Mammary epithelial cell (primary cell): ENCODE data around the gene OGFR.

Experiments used
- CTCF ChIP-seq, 2 donors: IDR thresholded peaks in 1 of 2; conservative IDR thresholded peaks in 1 of 2; 2 replicates each; pipeline ENCODE4 v1.5.1; 2011 to 2012; ENCODE audit warnings: inconsistent platforms in 2 of 2, low read length in 2 of 2, mild to moderate bottlenecking in 2 of 2, control low read depth in 1 of 2, low read depth in 1 of 2; ENCODE audit not compliant: insufficient read depth in 1 of 2; ENCODE audit errors: extremely low read depth in 1 of 2
- EZH2 ChIP-seq: IDR thresholded peaks from 2 replicates; pipeline ENCODE4 v1.6.1; 2012; ENCODE audit warnings: low read length, inconsistent platforms, borderline replicate concordance

GRCh38 chr20:62754991-62755356 lies 49.7 kb upstream of the OGFR start:
- TF ChIP-seq CTCF (conservative IDR thresholded peaks at IDR 0.05 in 1 of 2, IDR thresholded peaks at IDR 0.05 in 1 of 2; ENCODE audit: extremely low read depth in 1 of 2, insufficient read depth in 1 of 2, low read depth in 1 of 2, low read length in 2 of 2) (no peak), EZH2 (no peak)
